GM10266 (cell line): ENCODE results near the gene ZNF599.

Experiments used
- DNase-seq: peaks from one replicate; pipeline ENCODE4 v3.0.0; 2012; ENCODE audit errors: extremely low spot score
- CTCF ChIP-seq: IDR thresholded peaks from 2 replicates; pipeline ENCODE4 v1.5.1; 2012; ENCODE audit warnings: mild to moderate bottlenecking, low read depth; ENCODE audit not compliant: control insufficient read depth, insufficient read depth; ENCODE audit errors: missing control alignments

The ZNF599 gene

GRCh38 chr19:34794066-34794960, 21.3 kb upstream of the ZNF599 start:
- no peak for TF ChIP-seq CTCF
- no peak for DNase-seq

- TF ChIP-seq CTCF = no peak
These were observed 20.6 kb upstream of the ZNF599 start for GRCh38 chr19:34793565-34793964.

GRCh38 chr19:34788074-34788473, 15.1 kb upstream of the ZNF599 start:
- DNase-seq = no peak
- TF ChIP-seq CTCF = no peak

More at GRCh38 chr19:34793565-34793964, 20.6 kb upstream of the ZNF599 start:
- DNase-seq = no peak

GRCh38 chr19:34787059-34787824, 14.2 kb upstream of the ZNF599 start:
- no peak for TF ChIP-seq CTCF
- no peak for DNase-seq

GRCh38 chr19:34786236-34786635, 13.2 kb upstream of the ZNF599 start:
- TF ChIP-seq CTCF = no peak
- DNase-seq = no peak

GRCh38 chr19:34779652-34780051, 6.6 kb upstream of the ZNF599 start:
- no peak for DNase-seq

More at GRCh38 chr19:34779652-34780051, 6.6 kb upstream of the ZNF599 start:
- no peak for TF ChIP-seq CTCF
